Measurements from ENCODE around the gene TIMM13. TPM values are rescaled to one million over a fixed set of nuclear protein-coding genes. Genes with fewer than 3 reads are reported as not detected.

The TIMM13 gene
- total and polyA plus RNA-seq, 9 of the 15 experiments (the other 6 are each of a cell fraction or from before 2014, with no cell fraction given) = 17.6 to 215 (median 71.8) TPM

DNA sequence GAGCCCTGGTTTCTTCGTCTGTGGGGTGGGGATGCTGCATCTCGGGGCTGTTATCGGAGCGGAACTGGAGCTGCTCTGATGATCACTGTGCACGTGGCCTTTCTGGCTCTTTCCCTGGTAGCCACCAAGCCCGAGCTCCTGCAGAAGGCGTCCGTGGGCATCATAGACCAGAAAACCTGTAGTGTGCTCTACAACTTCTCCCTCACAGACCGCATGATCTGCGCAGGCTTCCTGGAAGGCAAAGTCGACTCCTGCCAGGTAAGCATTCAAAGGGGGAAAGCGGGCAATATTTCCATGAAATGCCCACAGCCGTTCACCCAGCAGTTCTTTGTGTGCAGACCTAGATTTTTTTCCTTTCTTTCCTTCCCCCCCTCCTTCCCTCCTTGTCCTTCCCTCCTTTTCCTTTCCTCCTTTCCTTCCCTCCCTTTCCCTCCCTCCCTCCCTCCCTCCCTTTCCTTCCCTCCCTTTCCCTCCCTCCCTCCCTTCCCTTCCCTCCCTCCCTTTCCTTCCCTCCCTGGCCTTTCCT is 9.4 kb downstream of the TIMM13 start:
- H4K20me1 ChIP-seq (replicated peaks; ENCODE audit: control insufficient read depth, insufficient read depth, low read length) = no peaks in the 10 kb centered on the region
- H3K36me3 ChIP-seq (ENCODE audit: control insufficient read depth, insufficient read depth, low read length) = peaks cover 41% of the 10 kb centered on the region; the same call in 1 of the 3 replicates
- peaks cover 0 to 24% of the 10 kb centered on the region in 2 experiments; a peak in 2 of 5 replicates for H3K4me1 ChIP-seq (replicated peaks in 1 of 2; ENCODE audit: control insufficient read depth in 2 of 2, insufficient read depth in 2 of 2, low read length in 2 of 2)
- no peak overlapping the region; a peak in 1 of 4 replicates for H3K9ac ChIP-seq (ENCODE audit: insufficient read depth in 1 of 2, low read depth in 2 of 2, low read length in 2 of 2)
- no peaks in the 10 kb centered on the region for H3K27me3 ChIP-seq (ENCODE audit: control insufficient read depth in 2 of 2, insufficient read depth in 2 of 2, low read length in 2 of 2)
- intact Hi-C loops (cut with micrococcal nuclease) (no loop called here), in situ Hi-C loops (cut with MboI) (no loop called here)
- no peak overlapping the region for H3K27ac ChIP-seq (ENCODE audit: extremely low read depth, low read depth, low read length)
- DNase-seq (ENCODE audit: extremely low read depth in 1 of 4, low spot score in 3 of 4) (no peak), ATAC-seq (no peak), FAIRE-seq (no peak)
- TF ChIP-seq ELF1 (tag; IDR thresholded peaks at IDR 0.05) = no peak
- no peak for TF ChIP-seq ZNF274 (IDR thresholded peaks at IDR 0.05; ENCODE audit: borderline replicate concordance, low read depth, low read length)
- TF ChIP-seq ZNF561 (CRISPR knock-in tag; conservative IDR thresholded peaks at IDR 0.05) = no peak
- peak; percentile 42; the same call in 1 of the 2 replicates for TF ChIP-seq RBFOX2 (IDR thresholded peaks at IDR 0.05; ENCODE audit: low read depth, low read length)
- no peak for TF ChIP-seq NR2C2 (CRISPR knock-in tag; IDR thresholded peaks at IDR 0.05)
- TF ChIP-seq NR2C2 (tag; IDR thresholded peaks at IDR 0.05) = no peak
- no peak for TF ChIP-seq JUND (IDR thresholded peaks at IDR 0.05; ENCODE audit: borderline replicate concordance, low read depth, low read length)
- no peak for TF ChIP-seq JUND (tag; IDR thresholded peaks at IDR 0.05; ENCODE audit: borderline replicate concordance, low read depth, low read length)
- TF ChIP-seq, protein P1, sequence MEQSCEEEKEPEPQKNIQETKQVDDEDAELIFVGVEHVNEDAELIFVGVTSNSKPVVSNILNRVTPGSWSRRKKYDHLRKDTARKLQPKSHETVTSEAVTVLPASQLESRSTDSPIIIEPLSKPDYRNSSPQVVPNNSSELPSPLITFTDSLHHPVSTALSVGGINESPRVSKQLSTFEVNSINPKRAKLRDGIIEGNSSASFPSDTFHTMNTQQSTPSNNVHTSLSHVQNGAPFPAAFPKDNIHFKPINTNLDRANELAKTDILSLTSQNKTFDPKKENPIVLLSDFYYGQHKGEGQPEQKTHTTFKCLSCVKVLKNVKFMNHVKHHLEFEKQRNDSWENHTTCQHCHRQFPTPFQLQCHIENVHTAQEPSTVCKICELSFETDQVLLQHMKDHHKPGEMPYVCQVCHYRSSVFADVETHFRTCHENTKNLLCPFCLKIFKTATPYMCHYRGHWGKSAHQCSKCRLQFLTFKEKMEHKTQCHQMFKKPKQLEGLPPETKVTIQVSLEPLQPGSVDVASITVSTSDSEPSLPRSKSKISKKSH (CRISPR knock-in tag; IDR thresholded peaks at IDR 0.05) = no peak
- TF ChIP-seq TAF15 (IDR thresholded peaks at IDR 0.05; ENCODE audit: low read depth, low read length) = no peak
- TF ChIP-seq POLR2A (conservative IDR thresholded peaks at IDR 0.05) = no peak
- H3K4me2 ChIP-seq (ENCODE audit: insufficient read depth, low read length) = no peak overlapping the region
- no TSS peak for BruUV-seq (replicated peaks)
- 95% methylated on average over 13 of the region's 13 CpGs for WGBS (ENCODE audit: insufficient coverage, low coverage, missing lambda C conversion rate)
- ChIA-PET POLR2A (interaction anchor here (0.6 to 0.7 kb wide), 2 partner anchors 10 to 181 kb away, joined by 3 read pairs; no protein-coding TSS in a partner anchor), CTCF (ENCODE audit: low intra/inter-chr PET ratio) (no interaction called here)
- H3K9me1 ChIP-seq (ENCODE audit: control insufficient read depth, insufficient read depth, low read length) = no peaks in the 10 kb centered on the region
- peaks cover 7% of the 10 kb centered on the region for H3K79me2 ChIP-seq (ENCODE audit: control insufficient read depth, insufficient read depth, low read length)
- no peak overlapping the region for H2AFZ ChIP-seq (ENCODE audit: low read depth, low read length)
- H3K4me3 ChIP-seq = no peak overlapping the region
- H3K9me3 ChIP-seq (replicated peaks; ENCODE audit: control insufficient read depth, insufficient read depth, low read depth, low read length) = no peaks in the 10 kb centered on the region

Data from K562 (cell line).